Stromal cell of bone marrow (primary cell): ENCODE measurements around the gene NBPF6.
"Not testable (repeated sequence)": the region's sequence is repeated elsewhere in the genome, so short reads cannot be mapped to it uniquely, and the experiment has no call there.

Source experiments
- DNase-seq: peaks from one replicate; pipeline ENCODE4 v3.0.0-alpha.2; 2012; ENCODE audit warnings: low read depth

The NBPF6 gene, protein sequence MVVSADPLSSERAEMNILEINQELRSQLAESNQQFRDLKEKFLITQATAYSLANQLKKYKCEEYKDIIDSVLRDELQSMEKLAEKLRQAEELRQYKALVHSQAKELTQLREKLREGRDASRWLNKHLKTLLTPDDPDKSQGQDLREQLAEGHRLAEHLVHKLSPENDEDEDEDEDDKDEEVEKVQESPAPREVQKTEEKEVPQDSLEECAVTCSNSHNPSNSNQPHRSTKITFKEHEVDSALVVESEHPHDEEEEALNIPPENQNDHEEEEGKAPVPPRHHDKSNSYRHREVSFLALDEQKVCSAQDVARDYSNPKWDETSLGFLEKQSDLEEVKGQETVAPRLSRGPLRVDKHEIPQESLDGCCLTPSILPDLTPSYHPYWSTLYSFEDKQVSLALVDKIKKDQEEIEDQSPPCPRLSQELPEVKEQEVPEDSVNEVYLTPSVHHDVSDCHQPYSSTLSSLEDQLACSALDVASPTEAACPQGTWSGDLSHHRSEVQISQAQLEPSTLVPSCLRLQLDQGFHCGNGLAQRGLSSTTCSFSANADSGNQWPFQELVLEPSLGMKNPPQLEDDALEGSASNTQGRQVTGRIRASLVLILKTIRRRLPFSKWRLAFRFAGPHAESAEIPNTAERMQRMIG

DNA sequence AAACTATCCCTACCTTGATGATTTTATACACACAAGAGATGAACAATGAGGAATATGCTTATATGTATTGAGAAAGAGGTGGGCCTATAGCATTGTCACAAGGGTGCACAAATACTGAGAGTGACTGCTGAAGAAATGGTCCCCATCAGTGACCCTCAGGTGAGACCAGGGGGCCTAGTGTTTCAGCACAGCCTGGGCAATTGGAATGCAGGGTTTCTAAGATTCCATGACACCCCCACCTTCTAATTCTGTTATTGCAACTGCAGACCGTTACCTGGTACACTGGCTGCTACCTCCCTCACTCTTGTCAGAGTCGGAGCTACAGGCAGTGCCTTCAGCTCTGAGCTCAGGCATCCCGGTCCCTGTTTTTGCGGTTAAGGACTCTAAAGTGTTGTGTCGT is at the start of gene NBPF6:
TSS of gene NBPF6 (plus strand) at position 301 of the 400 bp plus-strand sequence. CDS start 259 bp downstream, outside the sequence.
- not testable (repeated sequence) for DNase-seq

DNA sequence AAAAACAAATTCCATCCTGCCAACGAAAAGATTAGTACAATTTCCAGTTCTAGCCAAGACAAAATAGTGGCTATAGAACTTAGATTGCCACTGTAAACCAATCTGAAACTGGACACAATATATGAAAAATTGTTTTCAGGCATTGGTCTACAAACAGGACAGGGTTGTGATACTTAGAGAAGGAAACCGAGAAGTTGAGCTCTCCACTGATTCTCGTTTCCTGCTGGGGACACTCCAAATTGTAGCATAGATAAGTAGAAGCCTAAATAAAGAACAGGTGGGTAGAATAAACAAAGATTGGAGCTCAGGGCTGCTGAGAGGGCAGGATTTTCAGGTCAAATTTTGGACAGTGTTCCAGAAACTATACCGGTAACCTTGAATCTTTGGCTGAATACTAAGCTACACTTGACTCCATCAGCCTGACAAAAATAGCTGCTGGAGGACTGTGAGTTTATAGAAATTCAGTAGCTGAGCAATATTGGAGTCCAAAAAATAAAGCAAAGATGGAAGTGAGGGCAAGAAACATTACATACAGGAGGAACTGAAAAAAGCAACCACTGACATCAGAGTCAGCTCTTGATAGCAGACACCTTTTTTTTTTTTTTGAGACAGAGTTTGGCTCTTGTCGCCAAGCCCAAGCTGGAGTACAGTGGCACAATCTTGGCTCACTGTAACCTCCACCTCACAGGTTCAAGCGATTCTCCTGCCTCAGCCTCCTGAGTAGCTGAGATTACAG is 38.9 kb upstream of the NBPF6 start:
- not testable (repeated sequence) for DNase-seq

DNA sequence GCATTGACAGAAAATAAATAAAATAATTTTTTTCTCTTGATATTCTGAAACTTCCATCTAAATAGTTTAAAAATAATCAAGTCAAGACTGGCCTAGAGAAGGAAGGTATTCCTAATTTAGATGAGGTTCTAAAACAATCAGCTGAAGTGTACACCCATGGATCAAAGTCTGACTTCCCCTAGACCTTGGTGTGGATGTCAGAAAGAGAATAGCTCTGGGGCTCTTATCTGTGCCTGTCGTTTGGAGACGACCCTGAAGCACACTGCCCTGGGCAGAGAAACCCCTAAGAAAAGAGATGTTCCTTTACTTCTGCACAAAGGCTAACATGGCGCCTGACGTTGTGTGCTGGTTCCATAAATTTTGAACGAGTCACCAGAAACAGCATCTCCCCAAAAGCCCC is 30.0 kb upstream of the NBPF6 start:
- DNase-seq: not testable (repeated sequence)

DNA sequence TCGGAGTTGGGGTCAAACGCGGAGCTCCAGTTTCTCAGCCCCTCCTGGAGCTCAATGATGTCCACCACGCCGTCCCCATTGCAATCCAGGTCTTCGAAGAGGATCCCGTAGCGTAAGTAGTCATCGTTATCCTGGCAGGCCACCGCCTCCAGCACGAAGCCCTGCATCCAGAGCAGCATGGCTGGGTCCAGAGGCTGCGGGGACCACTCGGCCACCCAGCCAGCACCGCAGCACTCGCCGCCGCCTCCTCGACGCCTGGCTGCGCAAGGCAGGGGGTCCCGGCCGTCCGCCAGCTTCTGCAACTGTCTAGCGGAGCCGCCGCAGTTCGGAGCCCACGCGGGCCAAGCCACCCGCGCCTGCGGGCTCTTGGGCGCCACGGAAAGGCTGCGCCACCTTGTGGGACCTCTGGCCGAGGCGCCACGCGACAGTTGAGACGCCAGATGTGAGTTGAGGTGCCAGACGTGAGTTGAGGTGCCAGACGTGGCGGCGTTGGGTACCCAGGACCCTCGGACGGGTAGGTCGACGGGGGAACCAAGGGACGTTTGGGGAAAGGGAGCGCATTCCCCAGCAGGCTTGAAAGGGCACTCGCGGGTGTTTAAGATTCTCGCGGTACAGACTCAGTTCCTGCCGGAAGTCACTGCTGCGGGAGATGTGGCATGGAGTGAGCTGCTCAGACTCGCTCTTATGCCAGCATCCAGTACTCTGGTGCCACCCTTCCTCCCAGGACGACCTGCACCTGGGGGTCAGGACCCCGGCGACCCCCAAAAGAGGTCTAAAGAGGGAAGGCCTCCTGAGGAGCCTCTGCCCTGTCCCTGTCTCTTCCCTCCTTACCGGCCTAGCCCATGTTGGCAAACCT is 28.9 kb upstream of the NBPF6 start:
- DNase-seq: not testable (repeated sequence)

DNA sequence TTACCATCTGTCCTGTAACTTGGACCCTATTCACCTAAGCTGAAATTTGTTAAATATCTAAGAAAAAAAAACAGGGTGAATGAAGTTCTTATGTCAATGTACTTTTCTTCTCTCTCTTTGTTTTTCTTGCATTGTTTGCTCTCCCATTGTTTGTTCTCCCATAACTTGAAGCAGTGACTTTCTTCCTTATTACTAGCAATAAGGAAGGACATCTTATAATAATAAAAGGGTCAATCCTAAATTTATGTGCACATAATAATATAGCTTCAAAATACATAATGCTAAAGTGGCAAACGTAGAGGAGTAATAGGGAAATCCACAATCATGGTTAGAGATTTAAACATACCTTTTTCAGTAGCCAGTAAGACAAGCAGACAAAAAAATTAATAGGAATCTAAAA is 23.3 kb upstream of the NBPF6 start:
- DNase-seq: not testable (repeated sequence)

DNA sequence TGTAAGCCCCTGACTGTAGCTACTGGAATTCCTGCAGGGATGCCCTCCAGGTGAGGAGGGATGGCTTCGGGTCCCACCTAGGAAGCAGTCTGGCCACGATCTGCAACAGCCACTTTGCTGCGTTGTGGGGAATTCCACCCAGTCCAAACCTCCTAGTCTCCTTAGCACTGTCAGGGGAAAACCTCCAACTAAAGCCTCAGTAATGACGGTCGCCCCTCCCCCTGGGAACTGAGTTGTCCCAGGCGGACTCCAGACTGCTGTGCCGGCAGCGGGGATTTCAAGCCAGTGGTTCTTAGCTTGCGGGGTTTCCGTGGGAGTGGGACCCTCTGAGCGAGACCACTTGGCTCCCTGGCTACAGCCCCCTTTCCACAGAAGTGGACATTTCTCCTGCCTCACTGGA is 18.1 kb upstream of the NBPF6 start:
- DNase-seq: not testable (repeated sequence)

DNA sequence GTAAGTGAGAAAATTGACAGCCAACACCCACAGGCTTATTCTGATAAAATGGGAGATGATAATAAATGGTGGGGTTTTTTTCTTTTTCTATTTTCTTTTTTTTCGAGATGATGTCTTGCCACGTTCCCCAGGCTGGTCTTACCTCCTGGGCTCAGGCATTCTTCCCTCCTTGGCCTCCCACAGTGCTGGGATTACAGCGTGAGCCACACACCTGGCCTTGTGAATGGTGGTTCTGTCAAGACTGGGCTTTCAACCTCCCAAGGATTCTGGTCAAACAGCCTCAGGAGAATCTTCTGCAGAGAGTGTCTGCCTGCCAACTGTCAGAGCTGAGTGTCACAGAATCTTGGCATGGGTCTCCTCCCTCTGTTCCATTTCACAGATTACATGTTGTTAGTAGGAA is 16.7 kb upstream of the NBPF6 start:
- not testable (repeated sequence) for DNase-seq

DNA sequence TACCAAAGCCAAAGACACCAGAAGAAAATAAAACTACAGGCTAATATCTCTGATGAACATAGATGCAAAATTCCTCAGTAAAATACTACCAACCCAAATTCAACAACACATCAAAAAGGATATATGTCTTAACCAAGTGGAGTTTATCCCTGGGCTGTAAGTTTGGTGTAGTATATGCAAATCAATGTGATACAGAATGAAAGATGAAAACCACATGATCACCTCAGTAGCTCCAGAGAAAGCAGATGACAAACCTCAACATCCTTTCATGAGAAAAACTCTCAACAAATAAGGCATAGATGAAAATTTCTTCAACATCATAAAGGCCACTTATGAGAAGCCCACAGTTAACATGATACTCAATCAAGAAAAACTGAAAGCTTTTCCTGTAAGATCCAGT is 11.6 kb upstream of the NBPF6 start:
- DNase-seq: not testable (repeated sequence)

DNA sequence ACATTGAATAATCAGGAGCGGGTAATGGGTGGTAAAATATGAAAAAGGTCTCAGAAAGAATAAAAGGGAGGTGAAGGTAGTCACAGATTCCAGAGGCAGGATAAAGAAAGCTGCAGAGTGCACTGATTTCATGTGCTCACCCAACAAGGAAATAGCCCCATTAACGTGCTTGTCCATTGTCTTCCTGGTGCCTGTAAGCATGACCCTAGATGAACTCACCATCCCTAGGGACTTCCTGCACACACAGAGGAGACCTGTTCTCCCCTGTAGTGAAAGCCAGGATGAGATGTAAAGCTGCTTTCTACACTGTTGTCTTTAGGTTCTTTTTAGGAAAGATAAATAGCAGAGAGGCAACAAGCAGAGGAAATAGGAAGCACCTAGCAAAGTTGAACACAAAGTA is 4.4 kb downstream of the NBPF6 start:
- not testable (repeated sequence) for DNase-seq

DNA sequence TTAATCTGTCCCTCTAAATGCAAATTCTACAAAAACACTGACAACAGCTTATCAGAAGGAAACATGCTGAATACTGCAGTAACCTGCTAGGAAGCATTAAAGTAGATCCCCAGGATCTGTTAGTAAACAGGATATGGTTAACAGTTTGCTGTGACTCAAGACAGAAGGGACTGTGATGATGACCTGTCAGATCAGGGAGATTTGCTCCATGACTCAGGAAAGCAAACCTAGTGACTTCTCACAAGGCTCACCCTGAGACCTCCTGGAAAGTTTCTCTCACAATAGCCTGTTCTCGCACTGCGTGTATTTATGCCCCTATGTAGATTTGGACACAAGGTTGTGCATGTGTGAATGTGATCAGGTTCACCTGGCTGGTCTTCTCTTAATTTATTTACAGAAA is 8.5 kb downstream of the NBPF6 start:
- DNase-seq: not testable (repeated sequence)

DNA sequence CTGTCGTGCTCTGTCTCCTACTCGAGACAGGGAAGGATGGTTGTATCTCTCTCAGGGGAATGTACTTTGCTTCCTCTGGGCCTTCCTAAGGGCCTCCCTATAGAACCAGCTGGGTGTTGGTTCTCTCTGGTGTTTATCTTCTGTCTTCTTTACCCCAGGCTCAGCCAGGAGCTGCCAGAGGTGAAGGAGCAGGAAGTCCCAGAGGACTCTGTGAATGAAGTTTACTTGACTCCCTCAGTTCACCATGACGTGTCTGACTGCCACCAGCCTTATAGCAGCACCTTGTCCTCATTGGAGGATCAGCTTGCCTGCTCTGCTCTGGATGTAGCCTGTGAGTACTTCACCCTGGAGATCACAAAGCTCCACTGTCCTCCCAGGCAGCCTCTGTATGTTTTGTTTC is 11.6 kb downstream of the NBPF6 start:
- not testable (repeated sequence) for DNase-seq

DNA sequence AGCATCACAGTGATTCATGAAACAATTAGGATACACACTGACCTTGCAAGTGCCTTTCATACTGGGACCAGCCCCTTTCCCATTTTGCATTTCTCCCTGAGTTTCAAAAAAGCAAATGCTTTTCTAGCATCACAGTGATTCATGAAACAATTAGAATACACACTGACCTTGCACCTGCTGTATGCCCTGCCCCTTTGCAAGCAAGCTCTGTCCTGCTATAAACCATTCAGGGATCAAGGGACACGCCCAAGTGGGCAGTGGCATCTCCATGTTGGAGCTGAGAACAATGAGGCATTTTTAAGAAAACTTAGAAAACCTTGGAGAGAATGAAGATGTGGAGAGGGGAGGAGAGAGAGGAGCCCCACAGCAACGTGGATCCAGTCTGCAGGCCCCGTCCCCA is 13.8 kb downstream of the NBPF6 start:
- DNase-seq: not testable (repeated sequence)

DNA sequence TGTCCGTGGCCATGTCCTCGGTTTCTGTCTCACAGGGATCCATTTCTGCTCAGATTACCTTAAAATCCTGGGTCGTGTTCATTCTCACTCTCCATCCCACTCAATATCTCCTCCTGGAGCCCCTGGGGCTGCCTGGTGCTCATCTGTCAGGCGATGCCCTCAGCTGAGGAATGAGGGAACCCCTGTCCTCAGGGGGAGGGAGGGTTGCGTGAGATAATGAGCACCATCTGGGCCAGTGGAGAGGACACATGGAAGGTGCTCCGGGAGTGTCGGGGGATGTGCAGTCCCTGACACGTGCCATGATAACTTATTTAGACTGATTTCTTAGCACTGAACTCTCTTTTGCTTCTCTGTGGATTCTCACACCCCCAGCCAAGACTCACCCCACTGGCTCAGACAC is 16.0 kb downstream of the NBPF6 start:
- not testable (repeated sequence) for DNase-seq

DNA sequence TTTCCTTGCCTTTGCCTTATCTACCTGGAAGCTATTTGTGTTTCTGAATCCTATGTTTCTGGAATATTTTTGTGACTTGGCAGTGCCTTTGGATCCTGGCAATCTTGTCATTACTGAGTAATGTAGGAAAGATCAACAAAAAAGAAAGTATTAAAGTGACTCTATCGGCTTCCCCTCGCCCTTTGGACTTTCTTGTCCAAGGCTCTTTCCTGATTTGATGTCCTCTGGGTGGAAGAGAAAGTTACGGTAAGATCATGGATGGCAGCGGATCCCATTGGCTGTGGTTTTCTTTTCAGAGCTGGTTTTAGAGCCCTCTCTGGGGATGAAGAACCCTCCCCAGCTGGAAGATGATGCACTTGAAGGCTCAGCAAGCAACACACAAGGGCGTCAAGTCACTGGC is 17.0 kb downstream of the NBPF6 start:
- not testable (repeated sequence) for DNase-seq

DNA sequence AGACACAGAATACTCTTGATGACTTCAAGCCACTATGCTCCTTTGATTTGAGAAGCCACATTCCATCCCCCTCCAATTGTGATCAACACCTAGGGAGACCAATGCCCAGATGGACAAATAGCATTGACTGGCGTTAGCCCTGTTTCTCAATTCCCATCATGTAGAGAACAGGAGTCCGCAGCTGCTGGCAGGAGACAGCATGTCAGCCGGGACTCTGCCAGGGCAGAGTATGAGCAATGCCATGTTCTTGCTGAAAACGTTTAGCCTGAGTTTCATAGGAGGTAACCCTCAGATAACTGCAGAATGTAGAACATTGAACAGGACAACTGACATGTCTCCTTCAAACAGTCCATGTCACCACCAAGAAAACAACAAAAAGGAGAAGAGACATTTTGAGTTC is 20.6 kb downstream of the NBPF6 start:
- not testable (repeated sequence) for DNase-seq

DNA sequence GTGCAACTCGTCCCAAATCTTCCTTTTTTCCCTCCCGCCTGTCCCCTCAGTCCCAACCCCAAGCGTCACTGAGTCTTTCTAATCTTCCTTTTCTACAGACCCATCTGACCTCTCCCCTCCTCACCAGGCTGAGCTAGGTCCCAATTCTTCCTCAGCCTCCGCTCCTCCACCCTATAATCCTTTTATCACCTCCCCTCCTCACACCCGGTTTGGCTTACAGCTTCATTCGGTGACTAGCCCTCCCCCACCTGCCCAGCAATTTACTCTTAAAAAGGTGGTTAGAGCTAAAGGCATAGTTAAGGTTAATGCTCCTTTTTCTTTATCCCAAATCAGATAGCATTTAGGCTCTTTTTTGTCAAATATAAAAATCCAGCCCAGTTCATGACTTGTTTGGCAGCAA is 24.4 kb downstream of the NBPF6 start:
- not testable (repeated sequence) for DNase-seq

DNA sequence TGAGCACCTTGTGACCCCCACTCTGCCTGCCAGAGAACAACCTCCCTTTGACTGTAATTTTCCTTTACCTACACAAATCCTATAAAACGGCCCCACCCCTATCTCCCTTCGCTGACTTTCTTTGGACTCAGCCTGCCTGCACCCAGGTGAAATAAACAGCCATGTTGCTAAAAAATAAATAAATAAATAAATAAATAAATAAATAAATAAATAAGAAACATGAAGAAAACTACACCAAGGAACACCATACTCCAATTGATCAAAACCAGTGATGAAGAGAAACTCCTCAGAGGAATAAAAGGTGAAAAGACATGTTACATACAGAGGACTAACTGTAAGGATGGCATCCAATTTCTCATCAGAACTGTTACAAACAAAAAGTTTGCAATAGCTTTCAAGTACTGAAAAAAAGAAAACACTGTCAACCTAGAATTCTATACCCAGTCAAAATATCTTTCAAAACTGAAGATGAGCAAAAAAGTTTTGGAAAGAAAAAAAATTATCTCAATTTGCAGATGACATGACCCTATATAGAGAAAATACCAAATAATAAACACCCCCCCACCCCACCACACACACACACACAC is 28.4 kb downstream of the NBPF6 start:
- DNase-seq: no peak

DNA sequence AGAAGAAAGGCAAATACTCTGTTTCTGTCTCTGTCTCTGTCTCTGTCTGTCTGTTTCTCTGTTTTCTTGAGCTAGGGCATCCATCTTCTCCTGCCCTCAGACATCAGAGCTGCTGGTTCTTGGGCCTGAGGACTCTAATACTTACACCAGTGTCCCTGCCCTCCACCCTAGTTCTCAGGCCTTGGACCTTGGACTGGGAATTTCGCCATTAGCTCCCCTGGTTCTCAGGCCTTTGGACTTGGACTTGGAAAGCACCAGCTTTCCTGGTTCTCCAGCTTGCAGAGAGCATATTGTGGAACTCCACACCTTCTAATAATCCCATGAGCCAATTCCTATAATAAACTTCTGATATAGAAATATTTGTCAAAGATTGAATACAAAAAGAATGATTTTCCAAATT is 32.6 kb downstream of the NBPF6 start:
- no peak for DNase-seq

DNA sequence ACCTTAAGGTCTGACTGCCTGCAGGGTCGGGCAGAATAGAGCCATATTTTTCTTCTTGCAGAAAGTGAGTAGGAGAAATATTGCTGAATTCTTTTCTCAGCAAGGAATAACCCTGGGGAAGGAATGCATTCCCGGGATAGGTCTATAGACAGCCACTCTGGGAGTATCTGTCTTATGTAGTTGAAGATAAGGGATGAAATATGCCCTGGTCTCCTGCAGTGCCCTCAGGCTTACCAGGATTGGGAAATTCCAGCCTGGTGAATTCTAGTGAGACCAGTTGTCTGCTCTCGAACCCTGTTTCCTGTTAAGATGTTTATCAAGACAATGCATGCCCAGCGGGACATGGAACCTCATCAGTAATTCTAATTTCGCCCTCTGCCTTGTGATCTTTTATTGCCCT is 35.8 kb downstream of the NBPF6 start:
- not testable (repeated sequence) for DNase-seq

DNA sequence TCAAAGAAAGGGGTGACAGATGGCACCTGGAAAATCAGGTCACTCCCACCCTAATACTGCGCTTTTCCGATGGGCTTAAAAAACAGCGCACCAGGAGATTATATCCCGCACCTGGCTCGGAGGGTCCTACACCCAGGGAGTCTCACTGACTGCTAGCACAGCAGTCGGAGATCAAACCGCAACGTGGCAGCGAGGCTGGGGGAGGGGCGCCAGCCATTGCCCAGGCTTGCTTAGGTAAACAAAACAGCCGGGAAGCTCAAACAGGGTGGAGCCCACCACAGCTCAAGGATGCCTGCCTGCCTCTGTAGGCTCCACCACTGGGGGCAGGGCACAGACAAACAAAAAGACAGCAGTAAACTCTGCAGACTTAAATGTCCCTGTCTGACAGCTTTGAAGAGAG is 36.6 kb downstream of the NBPF6 start:
- not testable (repeated sequence) for DNase-seq

DNA sequence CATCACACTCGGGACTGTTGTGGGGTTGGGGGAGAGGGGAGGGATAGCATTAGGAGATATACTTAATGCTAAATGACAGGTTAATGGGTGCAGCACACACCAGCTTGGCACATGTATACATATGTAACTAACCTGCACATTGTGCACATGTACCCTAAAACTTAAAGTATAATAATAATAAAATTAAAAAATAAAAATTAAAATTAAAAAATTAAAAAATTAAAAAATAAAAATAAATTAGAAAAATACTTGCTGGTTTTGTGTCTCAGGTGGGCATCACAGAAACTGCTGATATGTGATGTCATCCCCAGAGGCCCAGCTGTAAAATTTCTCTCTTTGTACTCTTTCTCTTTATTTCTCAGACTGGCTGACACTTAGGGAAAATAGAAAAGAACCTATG is 44.9 kb downstream of the NBPF6 start:
- DNase-seq: not testable (repeated sequence)
